SH-SY5Y (cell line): ENCODE data around the gene KCNAB1.

ENCODE experiments used
- GATA2 ChIP-seq: IDR thresholded peaks from 2 replicates; pipeline ENCODE4 v1.6.1; 2011; ENCODE audit warnings: mild to moderate bottlenecking, low read depth, low read length
- GATA3 ChIP-seq: IDR thresholded peaks from 2 replicates; pipeline ENCODE4 v1.6.1; 2011; ENCODE audit warnings: low read depth, mild to moderate bottlenecking, low read length, moderate library complexity

- TF ChIP-seq GATA2, result no peak
- TF ChIP-seq GATA3, result no peak
Measured at GRCh38 chr3:156094391-156094790, 26.0 kb upstream of the KCNAB1 start.
